ENCODE measurements around the gene NLRP6. TPM values are rescaled to one million over a fixed set of nuclear protein-coding genes. Genes with fewer than 3 reads are reported as not detected.

Gene NLRP6
- total RNA-seq, 2 experiments from 2014 or later: 0.25 to 0.65 TPM

- CTCF ChIA-PET (ENCODE audit: unreplicated experiment): no interaction called here
- no peak overlapping the region for H3K27ac ChIP-seq (ENCODE audit: low read depth, low read length, poor library complexity, severe bottlenecking)
- BruUV-seq (replicated peaks): no TSS peak
- DNase-seq (ENCODE audit: low spot score): no peak
- peaks cover 8% of the 10 kb centered on the region for H3K4me1 ChIP-seq (ENCODE audit: insufficient read depth, low read length, poor library complexity, severe bottlenecking)
- no peak overlapping the region for H3K4me2 ChIP-seq (ENCODE audit: low read length)
- H3K4me3 ChIP-seq (ENCODE audit: low read depth, low read length, poor library complexity, severe bottlenecking): no peak overlapping the region
- no peaks in the 10 kb centered on the region for H3K9me3 ChIP-seq (ENCODE audit: low read length)
- intact Hi-C loops (cut with micrococcal nuclease; ENCODE audit: unreplicated experiment): no loop called here
- TF ChIP-seq EZH2phosphoT487 (IDR thresholded peaks at IDR 0.05; ENCODE audit: borderline replicate concordance, low read depth, low read length): no peak
- no peak for TF ChIP-seq CTCF (conservative IDR thresholded peaks at IDR 0.05; ENCODE audit: low read length)
- H4K20me1 ChIP-seq (ENCODE audit: insufficient read depth, low read length): no peaks in the 10 kb centered on the region
- no peaks in the 10 kb centered on the region for H3K9me2 ChIP-seq (ENCODE audit: insufficient read depth, low read length)
- no peaks in the 10 kb centered on the region for H3K36me3 ChIP-seq (ENCODE audit: insufficient read depth, low read length)
- POLR2A ChIA-PET: interaction anchor here (0.5 kb wide), 1 partner anchor 15 kb away, joined by 4 read pairs; no protein-coding TSS in a partner anchor
- no peaks in the 10 kb centered on the region for H3K79me2 ChIP-seq (ENCODE audit: insufficient read depth, low read depth, low read length)
- no peak overlapping the region for H2AFZ ChIP-seq (ENCODE audit: low read length)
Measured at GRCh38 chr11:298406-299065, 20.3 kb downstream of the NLRP6 start.

- no peak within 1 kb of the TSS for H2AFZ ChIP-seq (ENCODE audit: low read length)
- no peaks in the 10 kb centered on the region for H3K9me3 ChIP-seq (ENCODE audit: low read length)
- H3K9me2 ChIP-seq (ENCODE audit: insufficient read depth, low read length): no peaks in the 10 kb centered on the region
- ChIA-PET CTCF (ENCODE audit: unreplicated experiment) (no interaction called here), POLR2A (interaction anchor here (0.5 kb wide), 1 partner anchor 16 kb away, joined by 4 read pairs; no protein-coding TSS in a partner anchor)
- no peak for DNase-seq (ENCODE audit: low spot score)
- no peak within 1 kb of the TSS for H3K4me2 ChIP-seq (ENCODE audit: low read length)
- H3K4me3 ChIP-seq (ENCODE audit: low read depth, low read length, poor library complexity, severe bottlenecking): no peak within 1 kb of the TSS
- peaks cover 9% of the 10 kb centered on the region for H3K4me1 ChIP-seq (ENCODE audit: insufficient read depth, low read length, poor library complexity, severe bottlenecking)
- BruUV-seq (replicated peaks): no TSS peak
- no peaks in the 10 kb centered on the region for H3K36me3 ChIP-seq (ENCODE audit: insufficient read depth, low read length)
- intact Hi-C loops (cut with micrococcal nuclease; ENCODE audit: unreplicated experiment): no loop called here
- H3K27ac ChIP-seq (ENCODE audit: low read depth, low read length, poor library complexity, severe bottlenecking): no peak within 1 kb of the TSS
- TF ChIP-seq CTCF (conservative IDR thresholded peaks at IDR 0.05; ENCODE audit: low read length): no peak
- no peak for TF ChIP-seq EZH2phosphoT487 (IDR thresholded peaks at IDR 0.05; ENCODE audit: borderline replicate concordance, low read depth, low read length)
- H4K20me1 ChIP-seq (ENCODE audit: insufficient read depth, low read length): no peaks in the 10 kb centered on the region
- H3K79me2 ChIP-seq (ENCODE audit: insufficient read depth, low read depth, low read length): no peaks in the 10 kb centered on the region
Measured at GRCh38 chr11:299081-299891, 21.1 kb downstream of the NLRP6 start, which contains the start of gene IFITM5. Gene IFITM5 (minus strand): TSS chr11:299526. CDS start chr11:299490, 36 bp downstream.

All from OCI-LY7 (cell line).